CD14-positive monocyte (primary cell): ENCODE data around the gene STK39. TPM values are rescaled to one million over a fixed set of nuclear protein-coding genes. Genes with fewer than 3 reads are reported as not detected.

Experiments used
- DNase-seq, 3 donors: peaks; one replicate each; pipeline ENCODE4 v3.0.0-alpha.2; 2011 to 2022
- H2AFZ ChIP-seq: 2 replicates; pipeline ENCODE4 v1.6.0; 2012; ENCODE audit warnings: mild to moderate bottlenecking, low read depth, low read length, inconsistent platforms; ENCODE audit not compliant: insufficient read depth, poor library complexity, severe bottlenecking
- H3K27ac ChIP-seq, 2 donors: 1 replicate in 1 of 2; 2 replicates in 1 of 2; pipeline ENCODE4 v1.5.1; 2012 to 2013; ENCODE audit warnings: low read length in 2 of 2, control low read depth in 1 of 2, inconsistent platforms in 1 of 2, low read depth in 1 of 2, mild to moderate bottlenecking in 1 of 2
- H3K27me3 ChIP-seq, 2 donors: one replicate each; pipeline versions ENCODE4 v1.6.0 to v1.6.1; 2011 to 2013; ENCODE audit warnings: low read length in 2 of 2; ENCODE audit not compliant: control insufficient read depth in 2 of 2, insufficient read depth in 2 of 2
- H3K36me3 ChIP-seq, 2 donors: replicated peaks in 1 of 2; 1 replicate in 1 of 2; 2 replicates in 1 of 2; pipeline versions ENCODE4 v1.5.1 to v1.6.1; 2012 to 2013; ENCODE audit warnings: low read length in 2 of 2, control low read depth in 1 of 2, inconsistent platforms in 1 of 2, mild to moderate bottlenecking in 1 of 2; ENCODE audit not compliant: insufficient read depth in 2 of 2, control insufficient read depth in 1 of 2
- H3K4me1 ChIP-seq, 2 donors: 1 replicate in 1 of 2; 2 replicates in 1 of 2; pipeline versions ENCODE4 v1.5.1 to v1.6.1; 2012 to 2013; ENCODE audit warnings: low read length in 2 of 2, control low read depth in 1 of 2, inconsistent platforms in 1 of 2, mild to moderate bottlenecking in 1 of 2, moderate library complexity in 1 of 2; ENCODE audit not compliant: insufficient read depth in 2 of 2, control insufficient read depth in 1 of 2
- H3K4me2 ChIP-seq: replicated peaks from 2 replicates; pipeline ENCODE3; 2012; ENCODE audit warnings: low read length, moderate library complexity, mild to moderate bottlenecking; ENCODE audit not compliant: poor library complexity, severe bottlenecking; ENCODE audit errors: extremely low read depth
- H3K4me3 ChIP-seq, 3 experiments: fragments of 200-600 bp in 1 of 3; sonication (generic) in 1 of 3; replicated peaks in 1 of 3; 1 replicate in 2 of 3; 2 replicates in 1 of 3; pipeline ENCODE4 v1.5.1; 2011 to 2013; ENCODE audit warnings: low read length in 3 of 3, mild to moderate bottlenecking in 3 of 3, control low read depth in 2 of 3, low read depth in 2 of 3, inconsistent platforms in 1 of 3, moderate library complexity in 1 of 3
- H3K79me2 ChIP-seq: 2 replicates; pipeline ENCODE4 v1.6.0; 2012; ENCODE audit warnings: mild to moderate bottlenecking, control low read depth, inconsistent platforms, low read length, moderate library complexity; ENCODE audit not compliant: insufficient read depth
- H3K9ac ChIP-seq: 2 replicates; pipeline ENCODE4 v1.6.0; 2017; ENCODE audit warnings: low read length, mild to moderate bottlenecking; ENCODE audit not compliant: insufficient read depth, poor library complexity, severe bottlenecking
- H3K9me3 ChIP-seq, 2 donors: replicated peaks in 1 of 2; 1 replicate in 1 of 2; 2 replicates in 1 of 2; pipeline versions ENCODE4 v1.5.1 to v1.6.1; 2012 to 2013; ENCODE audit warnings: low read length in 2 of 2, control low read depth in 1 of 2; ENCODE audit not compliant: control insufficient read depth in 1 of 2, insufficient read depth in 1 of 2
- H4K20me1 ChIP-seq: 2 replicates; pipeline ENCODE4 v1.6.0; 2012; ENCODE audit warnings: mild to moderate bottlenecking, low read length, control low read depth, moderate library complexity; ENCODE audit not compliant: insufficient read depth
- H3K27ac Mint-ChIP-seq, 7 donors: one replicate each; pipeline ENCODE4 v1.8.0; 2020; ENCODE audit warnings: mild to moderate bottlenecking in 7 of 7, mixed read lengths in 7 of 7, moderate library complexity in 6 of 7, inconsistent platforms in 2 of 7
- H3K27me3 Mint-ChIP-seq, 3 donors: one replicate each; pipeline ENCODE4 v1.8.0; 2021 to 2022; ENCODE audit warnings: low read depth in 3 of 3, mild to moderate bottlenecking in 3 of 3, mixed read lengths in 3 of 3, moderate library complexity in 3 of 3, inconsistent platforms in 1 of 3
- H3K36me3 Mint-ChIP-seq, 2 donors: one replicate each; pipeline ENCODE4 v1.8.0; 2020; ENCODE audit warnings: mixed read lengths in 2 of 2, inconsistent platforms in 1 of 2, mild to moderate bottlenecking in 1 of 2
- H3K4me1 Mint-ChIP-seq: one replicate; pipeline ENCODE4 v1.8.0; 2020; ENCODE audit warnings: mild to moderate bottlenecking, mixed read lengths
- H3K4me3 Mint-ChIP-seq, 2 donors: one replicate each; pipeline ENCODE4 v1.8.0; 2020; ENCODE audit warnings: mild to moderate bottlenecking in 2 of 2, mixed read lengths in 2 of 2, moderate library complexity in 1 of 2
- H3K9me3 Mint-ChIP-seq, 7 donors: one replicate each; pipeline ENCODE4 v1.8.0; 2020 to 2022; ENCODE audit warnings: mixed read lengths in 7 of 7, mild to moderate bottlenecking in 6 of 7, moderate library complexity in 6 of 7, inconsistent platforms in 2 of 7
- CTCF ChIP-seq: fragments of 200-600 bp; IDR thresholded peaks from one replicate; pipeline ENCODE4 v1.8.0; 2022; ENCODE audit warnings: antibody characterized with exemption, mild to moderate bottlenecking
- WGBS: methylation state at CpG from one replicate; pipeline ENCODE4 v1.1.5; 2013; ENCODE audit warnings: missing lambda C conversion rate; ENCODE audit not compliant: insufficient coverage; 5-methylcytosine and 5-hydroxymethylcytosine counted together
- intact Hi-C, 2 donors: fragments of 100-400 bp; cut with micrococcal nuclease; formaldehyde crosslinking; loops; one replicate each; pipeline versions ENCODE4 v1.15.0 to v1.15.1; 2023
- polyA plus RNA-seq, 3 donors: library from polyadenylated mRNA; depleted of rRNA in 1 of 3; unstranded in 2 of 3; stranded (reverse) in 1 of 3; fragments of 300-500 nt in 2 of 3; fragments of >200 nt in 1 of 3; fragmentation: Illumina TruSeq in 2 of 3; gene quantifications; 1 replicate in 2 of 3; 2 replicates in 1 of 3; pipeline ENCODE4 v1.2.3, GENCODE V29; 2012 to 2021

The STK39 gene
- polyA plus RNA-seq, 3 donors = 1.2 to 2.7 (median 2.6) TPM

- Histone ChIP-seq H3K4me3 (peak overlapping the region in 1 of 3 experiments; percentile 66), H3K4me1 (peaks cover 29 to 40% of the 10 kb centered on the region in 2 donors)
- peak overlapping the region; percentile 8 to 95 (median 87) for H3K27ac Mint-ChIP-seq
Observed at GRCh38 chr2:168186452-168186851, 60.9 kb downstream of the STK39 start.

DNA sequence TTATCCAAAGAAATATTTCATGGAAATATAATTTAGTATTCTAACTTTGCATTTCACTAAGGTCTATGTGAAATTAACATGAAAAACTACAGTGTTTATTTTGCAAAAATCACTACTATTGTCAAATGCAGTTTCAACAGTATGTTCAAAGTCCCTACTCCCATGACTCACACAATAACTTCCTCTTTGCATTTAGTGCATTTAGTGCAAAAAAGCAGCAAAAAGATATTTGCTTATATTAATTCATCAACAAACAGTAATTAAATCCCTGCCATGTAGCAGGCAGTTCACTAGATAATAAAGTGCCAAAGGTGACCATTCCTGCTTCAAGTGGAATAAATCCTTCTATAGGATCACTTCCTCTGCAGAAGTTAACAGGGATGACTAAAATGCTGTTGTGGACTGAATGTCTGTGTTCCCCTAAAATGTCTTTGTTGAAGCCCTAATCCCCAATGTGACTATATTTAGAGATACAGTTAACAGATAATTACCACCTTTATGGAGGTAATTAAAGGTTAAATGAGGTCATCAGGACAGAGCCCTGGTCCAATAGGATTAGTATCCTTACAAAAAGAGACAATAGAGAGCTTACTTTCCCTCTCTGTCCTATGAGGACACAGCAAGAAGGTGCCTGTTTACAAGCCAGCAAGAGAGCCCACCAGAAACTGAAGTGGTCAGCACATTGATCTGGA, 61.7 kb downstream of the STK39 start:
- no peaks in the 10 kb centered on the region for H3K27me3 Mint-ChIP-seq
- H3K36me3 Mint-ChIP-seq = peaks cover 13 to 15% of the 10 kb centered on the region in 2 donors
- H3K4me1 Mint-ChIP-seq = peaks cover 44% of the 10 kb centered on the region
- Histone ChIP-seq H2AFZ (no peak overlapping the region), H3K4me3 (peak overlapping the region in 1 of 3 experiments; percentile 66), H3K79me2 (peaks cover 65% of the 10 kb centered on the region), H3K9ac (peak overlapping the region; percentile 44), H3K4me1 (peaks cover 29 to 40% of the 10 kb centered on the region in 2 donors), H3K36me3 (peaks cover 7 to 11% of the 10 kb centered on the region in 2 donors), H3K27me3 (no peaks in the 10 kb centered on the region), H3K27ac (peak overlapping the region in 1 of 2 donors; percentile 85), H3K4me2 (peak overlapping the region; percentile 80), H3K9me3 (no peaks in the 10 kb centered on the region), H4K20me1 (no peaks in the 10 kb centered on the region)
- DNase-seq = peak; percentile 50 to 75 (median 63)
- TF ChIP-seq CTCF = no peak
- peak overlapping the region; percentile 31 to 80 for H3K4me3 Mint-ChIP-seq
- H3K9me3 Mint-ChIP-seq = no peaks in the 10 kb centered on the region
- intact Hi-C loops = no loop called here
- peak overlapping the region; percentile 76 to 95 (median 87) for H3K27ac Mint-ChIP-seq

More at GRCh38 chr2:168186452-168186851, 60.9 kb downstream of the STK39 start:
- no peaks in the 10 kb centered on the region for H3K27me3 ChIP-seq
- TF ChIP-seq CTCF = no peak
- DNase-seq = no peak
- H4K20me1 ChIP-seq = no peaks in the 10 kb centered on the region
- Mint-ChIP-seq H3K27me3 (no peaks in the 10 kb centered on the region), H3K4me3 (no peak overlapping the region), H3K9me3 (no peaks in the 10 kb centered on the region), H3K4me1 (peaks cover 45% of the 10 kb centered on the region), H3K36me3 (peaks cover 11 to 13% of the 10 kb centered on the region in 2 donors)
- 100% methylated on average over 1 of the region's 2 CpGs for WGBS
- intact Hi-C loops = no loop called here
- no peak overlapping the region for H3K9ac ChIP-seq
- H3K4me2 ChIP-seq = no peak overlapping the region
- H2AFZ ChIP-seq = no peak overlapping the region
- H3K36me3 ChIP-seq = peaks cover 2 to 5% of the 10 kb centered on the region in 2 donors
- H3K27ac ChIP-seq = peak overlapping the region in 1 of 2 donors; percentile 85
- H3K79me2 ChIP-seq = peaks cover 71% of the 10 kb centered on the region
- no peaks in the 10 kb centered on the region for H3K9me3 ChIP-seq
